OCI-LY1 (cell line): Measurements from ENCODE around the gene CDH3.

Experiments used
- H2AFZ ChIP-seq: fragments of 200-600 bp; sonication (generic), shearing (Covaris generic); 2 replicates; pipeline ENCODE4 v1.6.0; 2014; ENCODE audit warnings: antibody characterized with exemption, mild to moderate bottlenecking, low read length
- H3F3A ChIP-seq: fragments of 200-600 bp; sonication (generic), shearing (Covaris generic); 2 replicates; pipeline ENCODE4 v1.6.0; 2014; ENCODE audit warnings: mild to moderate bottlenecking, antibody characterized with exemption, low read length, moderate library complexity; ENCODE audit not compliant: insufficient read depth
- H3K27ac ChIP-seq: fragments of 200-600 bp; sonication (generic); 2 replicates; pipeline ENCODE4 v1.5.1; 2014; ENCODE audit warnings: low read length, mixed run types, mild to moderate bottlenecking, low read depth; ENCODE audit not compliant: poor library complexity, severe bottlenecking
- H3K27me3 ChIP-seq: fragments of 200-600 bp; sonication (generic); 2 replicates; pipeline ENCODE4 v1.6.0; 2014; ENCODE audit warnings: antibody characterized with exemption, mild to moderate bottlenecking, low read length, moderate library complexity; ENCODE audit not compliant: insufficient read depth
- H3K36me3 ChIP-seq: fragments of 200-600 bp; sonication (generic); 2 replicates; pipeline ENCODE4 v1.6.1; 2014; ENCODE audit warnings: mild to moderate bottlenecking, antibody characterized with exemption, low read length, moderate library complexity, mixed read lengths; ENCODE audit not compliant: insufficient read depth
- H3K4me1 ChIP-seq: fragments of 200-600 bp; sonication (generic); 2 replicates; pipeline ENCODE4 v1.5.1; 2014; ENCODE audit warnings: mild to moderate bottlenecking, low read length, moderate library complexity; ENCODE audit not compliant: insufficient read depth, severe bottlenecking
- H3K4me2 ChIP-seq: fragments of 200-600 bp; sonication (generic), shearing (Covaris generic); 2 replicates; pipeline ENCODE4 v1.6.1; 2014; ENCODE audit warnings: low read length
- H3K4me3 ChIP-seq: fragments of 200-600 bp; sonication (generic); 2 replicates; pipeline ENCODE4 v1.5.1; 2014; ENCODE audit warnings: low read length, low read depth, mild to moderate bottlenecking, mixed read lengths; ENCODE audit not compliant: poor library complexity, severe bottlenecking
- H3K79me2 ChIP-seq: fragments of 200-600 bp; shearing (Covaris generic); 2 replicates; pipeline ENCODE4 v1.6.1; 2016; ENCODE audit warnings: mixed run types, low read length, mixed read lengths; ENCODE audit not compliant: insufficient read depth
- H3K9ac ChIP-seq: fragments of 200-600 bp; sonication (generic), shearing (Covaris generic); 2 replicates; pipeline ENCODE4 v1.6.1; 2014; ENCODE audit warnings: mild to moderate bottlenecking, low read length, mixed read lengths
- H3K9me2 ChIP-seq: fragments of 200-600 bp; sonication (generic), shearing (Covaris generic); 2 replicates; pipeline ENCODE4 v1.6.1; 2014; ENCODE audit warnings: low read depth, mild to moderate bottlenecking, low read length, mixed read lengths
- H3K9me3 ChIP-seq: fragments of 200-600 bp; shearing (Covaris generic); 2 replicates; pipeline ENCODE4 v1.6.1; 2014; ENCODE audit warnings: low read length, mixed read lengths
- H4K20me1 ChIP-seq: fragments of 200-600 bp; sonication (generic), shearing (Covaris generic); 2 replicates; pipeline ENCODE4 v1.6.0; 2016; ENCODE audit warnings: mild to moderate bottlenecking, low read length; ENCODE audit not compliant: insufficient read depth
- EZH2 ChIP-seq: fragments of 200-600 bp; sonication (generic), shearing (Covaris generic); IDR thresholded peaks from 2 replicates; pipeline ENCODE4 v1.8.0; 2017; ENCODE audit warnings: borderline replicate concordance, mixed run types, mild to moderate bottlenecking, antibody characterized with exemption, low read length, moderate library complexity, mixed read lengths
- TF ChIP-seq, protein P1 (sequence below): fragments of 200-600 bp; sonication (generic), shearing (Covaris generic); IDR thresholded peaks from 2 replicates; pipeline ENCODE4 v1.5.1; 2017; ENCODE audit warnings: mild to moderate bottlenecking, antibody characterized with exemption, low read length, moderate library complexity, mixed read lengths

CDH3 gene

GRCh38 chr16:68605746-68606145, 39.4 kb upstream of the CDH3 start:
- no peaks in the 10 kb centered on the region for H3K4me1 ChIP-seq
- no peaks in the 10 kb centered on the region for H3K9me3 ChIP-seq
- H3F3A ChIP-seq = no peaks in the 10 kb centered on the region
- no peak overlapping the region for H3K27ac ChIP-seq
- H3K9ac ChIP-seq = no peak overlapping the region
- no peak overlapping the region for H3K4me2 ChIP-seq
- no peaks in the 10 kb centered on the region for H3K79me2 ChIP-seq
- no peaks in the 10 kb centered on the region for H3K36me3 ChIP-seq
- no peaks in the 10 kb centered on the region for H3K27me3 ChIP-seq
- H4K20me1 ChIP-seq = no peaks in the 10 kb centered on the region
- H3K4me3 ChIP-seq = no peak overlapping the region
- no peak for TF ChIP-seq EZH2
- TF ChIP-seq, protein P1, sequence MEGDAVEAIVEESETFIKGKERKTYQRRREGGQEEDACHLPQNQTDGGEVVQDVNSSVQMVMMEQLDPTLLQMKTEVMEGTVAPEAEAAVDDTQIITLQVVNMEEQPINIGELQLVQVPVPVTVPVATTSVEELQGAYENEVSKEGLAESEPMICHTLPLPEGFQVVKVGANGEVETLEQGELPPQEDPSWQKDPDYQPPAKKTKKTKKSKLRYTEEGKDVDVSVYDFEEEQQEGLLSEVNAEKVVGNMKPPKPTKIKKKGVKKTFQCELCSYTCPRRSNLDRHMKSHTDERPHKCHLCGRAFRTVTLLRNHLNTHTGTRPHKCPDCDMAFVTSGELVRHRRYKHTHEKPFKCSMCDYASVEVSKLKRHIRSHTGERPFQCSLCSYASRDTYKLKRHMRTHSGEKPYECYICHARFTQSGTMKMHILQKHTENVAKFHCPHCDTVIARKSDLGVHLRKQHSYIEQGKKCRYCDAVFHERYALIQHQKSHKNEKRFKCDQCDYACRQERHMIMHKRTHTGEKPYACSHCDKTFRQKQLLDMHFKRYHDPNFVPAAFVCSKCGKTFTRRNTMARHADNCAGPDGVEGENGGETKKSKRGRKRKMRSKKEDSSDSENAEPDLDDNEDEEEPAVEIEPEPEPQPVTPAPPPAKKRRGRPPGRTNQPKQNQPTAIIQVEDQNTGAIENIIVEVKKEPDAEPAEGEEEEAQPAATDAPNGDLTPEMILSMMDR = no peak
- H2AFZ ChIP-seq = no peak overlapping the region
- no peaks in the 10 kb centered on the region for H3K9me2 ChIP-seq

DNA sequence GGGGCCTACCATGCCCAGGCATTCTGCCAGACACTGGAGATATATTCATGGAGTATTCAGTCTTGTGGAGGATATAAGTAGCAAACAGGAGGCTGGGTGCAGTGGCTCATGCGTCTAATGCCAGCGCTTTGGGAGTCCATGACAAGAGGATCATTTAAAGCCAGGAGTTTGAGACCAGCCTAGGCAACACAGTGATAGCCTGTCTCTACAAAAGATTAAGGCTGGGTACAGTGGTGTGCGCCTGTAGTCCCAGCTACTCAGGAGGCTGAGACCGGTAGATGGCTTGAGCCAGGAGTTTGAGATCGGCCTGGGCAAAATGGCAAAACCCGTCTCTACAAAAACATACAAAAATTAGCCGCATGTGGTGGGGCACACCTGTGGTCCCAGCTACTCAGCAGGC, 37.7 kb upstream of the CDH3 start:
- H3K79me2 ChIP-seq = no peaks in the 10 kb centered on the region
- no peaks in the 10 kb centered on the region for H3K4me1 ChIP-seq
- no peaks in the 10 kb centered on the region for H4K20me1 ChIP-seq
- H2AFZ ChIP-seq = no peak overlapping the region
- no peak for TF ChIP-seq EZH2
- TF ChIP-seq, protein P1 = no peak
- H3K9ac ChIP-seq = no peak overlapping the region
- H3K27me3 ChIP-seq = no peaks in the 10 kb centered on the region
- no peaks in the 10 kb centered on the region for H3K9me2 ChIP-seq
- H3F3A ChIP-seq = no peaks in the 10 kb centered on the region
- H3K4me2 ChIP-seq = no peak overlapping the region
- no peak overlapping the region for H3K27ac ChIP-seq
- H3K9me3 ChIP-seq = no peaks in the 10 kb centered on the region
- no peaks in the 10 kb centered on the region for H3K36me3 ChIP-seq
- no peak overlapping the region for H3K4me3 ChIP-seq

GRCh38 chr16:68608330-68608729, 36.8 kb upstream of the CDH3 start:
- H3K27ac ChIP-seq = no peak overlapping the region

More at GRCh38 chr16:68608330-68608729, 36.8 kb upstream of the CDH3 start:
- Histone ChIP-seq H3K9me3 (no peaks in the 10 kb centered on the region), H2AFZ (no peak overlapping the region), H3K27me3 (no peaks in the 10 kb centered on the region), H3K4me2 (no peak overlapping the region), H3K36me3 (no peaks in the 10 kb centered on the region), H3K9me2 (no peaks in the 10 kb centered on the region), H3K9ac (no peak overlapping the region), H3K4me1 (no peaks in the 10 kb centered on the region), H3K4me3 (no peak overlapping the region), H3K79me2 (no peaks in the 10 kb centered on the region), H4K20me1 (no peaks in the 10 kb centered on the region), H3F3A (no peaks in the 10 kb centered on the region)
- no peak for TF ChIP-seq EZH2
- TF ChIP-seq, protein P1 = no peak
